Karpas-422 (cell line): ENCODE data around the gene FAM200B. TPM values are rescaled to one million over a fixed set of nuclear protein-coding genes. Genes with fewer than 3 reads are reported as not detected.
A peak's percentile ranks its signal among the peaks of the same experiment; 100 is the strongest.

Experiments
- DNase-seq: peaks from one replicate; pipeline ENCODE4 v3.0.0-alpha.2; 2015
- H2AFZ ChIP-seq: fragments of 200-600 bp; sonication (generic); 2 replicates; pipeline ENCODE4 v1.6.1; 2014; ENCODE audit warnings: antibody characterized with exemption, low read length, mixed read lengths
- H3K27ac ChIP-seq: fragments of 200-600 bp; sonication (generic); 2 replicates; pipeline ENCODE4 v1.5.1; 2014; ENCODE audit warnings: mild to moderate bottlenecking, low read length, moderate library complexity
- H3K27me3 ChIP-seq: fragments of 200-600 bp; sonication (generic); 2 replicates; pipeline ENCODE4 v1.6.1; 2014; ENCODE audit warnings: low read length, mixed read lengths
- H3K36me3 ChIP-seq: fragments of 200-600 bp; sonication (generic); 2 replicates; pipeline ENCODE4 v1.6.1; 2014; ENCODE audit warnings: low read length, mixed read lengths; ENCODE audit not compliant: insufficient read depth
- H3K4me1 ChIP-seq: fragments of 200-600 bp; sonication (generic); 2 replicates; pipeline ENCODE4 v1.6.1; 2014; ENCODE audit warnings: mild to moderate bottlenecking, low read length, mixed read lengths
- H3K4me2 ChIP-seq: fragments of 200-600 bp; sonication (generic); 2 replicates; pipeline ENCODE4 v1.6.1; 2014; ENCODE audit warnings: low read length, low read depth, mild to moderate bottlenecking; ENCODE audit not compliant: poor library complexity, severe bottlenecking
- H3K4me3 ChIP-seq: fragments of 200-600 bp; sonication (generic); 2 replicates; pipeline ENCODE4 v1.5.1; 2014; ENCODE audit warnings: mild to moderate bottlenecking, antibody characterized with exemption, low read length, mixed read lengths
- H3K79me2 ChIP-seq: fragments of 200-600 bp; sonication (generic); 2 replicates; pipeline ENCODE4 v1.6.1; 2014; ENCODE audit warnings: mild to moderate bottlenecking, low read length, mixed read lengths
- H3K9ac ChIP-seq: fragments of 200-600 bp; sonication (generic); 2 replicates; pipeline ENCODE4 v1.6.0; 2014; ENCODE audit warnings: low read length
- H3K9me2 ChIP-seq: fragments of 200-600 bp; sonication (generic), shearing (Covaris generic); replicated peaks from 2 replicates; pipeline ENCODE4 v1.6.0; 2014; ENCODE audit warnings: mild to moderate bottlenecking, low read length, moderate library complexity; ENCODE audit not compliant: insufficient read depth
- H3K9me3 ChIP-seq: fragments of 300-700, 200-600 bp; sonication (generic); 2 replicates; pipeline ENCODE4 v1.6.1; 2014; ENCODE audit warnings: low read length, mixed read lengths
- H4K20me1 ChIP-seq: fragments of 200-600 bp; sonication (generic); 2 replicates; pipeline ENCODE4 v1.6.1; 2014; ENCODE audit warnings: mild to moderate bottlenecking, antibody characterized with exemption, low read length, low read depth; ENCODE audit not compliant: insufficient read depth
- total RNA-seq: library from RNA; depleted of rRNA; stranded (reverse); fragments of >200 nt; shearing (Covaris generic); gene quantifications from 2 replicates; pipeline ENCODE4 v1.2.3, GENCODE V29; 2014; ENCODE audit warnings: low replicate concordance

The FAM200B gene
- total RNA-seq, 1 experiment from 2014 or later = 18.3 TPM

- Histone ChIP-seq H3K79me2 (peaks cover 65% of the 10 kb centered on the region), H2AFZ (peak overlapping the region; percentile 85; the same call in 1 of the 2 replicates)
These were observed 865 bp downstream of the FAM200B start for GRCh38 chr4:15682242-15683142.

GRCh38 chr4:15683143-15683495 lies 1.5 kb downstream of the FAM200B start:
- Histone ChIP-seq H4K20me1 (no peaks in the 10 kb centered on the region), H3K4me3 (peak overlapping the region; percentile 94; the same call in 1 of the 2 replicates), H3K4me2 (peak overlapping the region; percentile 71), H3K4me1 (peaks cover 39% of the 10 kb centered on the region), H3K27ac (no peak overlapping the region), H3K9me2 (no peaks in the 10 kb centered on the region), H3K9ac (no peak overlapping the region), H3K79me2 (peaks cover 59% of the 10 kb centered on the region), H3K27me3 (no peaks in the 10 kb centered on the region), H3K36me3 (peaks cover 28% of the 10 kb centered on the region; the same call in 1 of the 2 replicates), H3K9me3 (no peaks in the 10 kb centered on the region), H2AFZ (no peak overlapping the region)
- no peak for DNase-seq

More at GRCh38 chr4:15682242-15683142, 865 bp downstream of the FAM200B start:
- no peaks in the 10 kb centered on the region for H3K27me3 ChIP-seq
- no peak for DNase-seq
- no peaks in the 10 kb centered on the region for H4K20me1 ChIP-seq
- H3K36me3 ChIP-seq = peaks cover 22% of the 10 kb centered on the region; the same call in 1 of the 2 replicates
- H3K4me3 ChIP-seq = peak overlapping the region; percentile 94
- peak overlapping the region; percentile 71 for H3K4me2 ChIP-seq
- peak overlapping the region; percentile 86 for H3K27ac ChIP-seq
- H3K9me2 ChIP-seq = no peaks in the 10 kb centered on the region
- H3K4me1 ChIP-seq = peaks cover 44% of the 10 kb centered on the region
- H3K9me3 ChIP-seq = no peaks in the 10 kb centered on the region
- H3K9ac ChIP-seq = peak overlapping the region; percentile 93

GRCh38 chr4:15684498-15684897 lies 2.9 kb downstream of the FAM200B start:
- H3K36me3 ChIP-seq = peaks cover 29% of the 10 kb centered on the region; the same call in 1 of the 2 replicates
- H3K4me1 ChIP-seq = peaks cover 25% of the 10 kb centered on the region
- no peaks in the 10 kb centered on the region for H3K9me3 ChIP-seq
- H3K79me2 ChIP-seq = peaks cover 45% of the 10 kb centered on the region
- no peak for DNase-seq
- H2AFZ ChIP-seq = no peak overlapping the region
- H3K4me3 ChIP-seq = no peak overlapping the region
- H4K20me1 ChIP-seq = no peaks in the 10 kb centered on the region
- H3K9ac ChIP-seq = no peak overlapping the region
- H3K27me3 ChIP-seq = no peaks in the 10 kb centered on the region
- H3K27ac ChIP-seq = no peak overlapping the region
- no peaks in the 10 kb centered on the region for H3K9me2 ChIP-seq
- no peak overlapping the region for H3K4me2 ChIP-seq

GRCh38 chr4:15688051-15688450 lies 6.4 kb downstream of the FAM200B start:
- H2AFZ ChIP-seq = no peak overlapping the region

GRCh38 chr4:15689540-15689939 lies 7.9 kb downstream of the FAM200B start:
- no peak for DNase-seq
- Histone ChIP-seq H2AFZ (no peak overlapping the region), H3K27me3 (no peaks in the 10 kb centered on the region), H4K20me1 (no peaks in the 10 kb centered on the region), H3K4me3 (no peak overlapping the region), H3K36me3 (peaks cover 25% of the 10 kb centered on the region; the same call in 1 of the 2 replicates), H3K79me2 (0 out of 2 replicates have a peak, but pooled peaks cover 3% of the 10 kb centered on the region), H3K9ac (no peak overlapping the region), H3K4me2 (no peak overlapping the region), H3K9me3 (no peaks in the 10 kb centered on the region), H3K27ac (no peak overlapping the region), H3K9me2 (no peaks in the 10 kb centered on the region), H3K4me1 (no peaks in the 10 kb centered on the region)

More at GRCh38 chr4:15688051-15688450, 6.4 kb downstream of the FAM200B start:
- peaks cover 15% of the 10 kb centered on the region for H3K79me2 ChIP-seq
- H4K20me1 ChIP-seq = no peaks in the 10 kb centered on the region
- H3K9me3 ChIP-seq = no peaks in the 10 kb centered on the region
- no peak overlapping the region for H3K4me2 ChIP-seq
- peaks cover 29% of the 10 kb centered on the region; the same call in 1 of the 2 replicates for H3K36me3 ChIP-seq
- peaks cover 6% of the 10 kb centered on the region for H3K4me1 ChIP-seq
- H3K4me3 ChIP-seq = no peak overlapping the region
- DNase-seq = no peak
- H3K9ac ChIP-seq = no peak overlapping the region
- H3K27me3 ChIP-seq = no peaks in the 10 kb centered on the region
- no peaks in the 10 kb centered on the region for H3K9me2 ChIP-seq
- no peak overlapping the region for H3K27ac ChIP-seq

GRCh38 chr4:15690020-15690809 lies 8.6 kb downstream of the FAM200B start:
- no peak overlapping the region for H2AFZ ChIP-seq
- H3K79me2 ChIP-seq = no peaks in the 10 kb centered on the region
- DNase-seq = no peak
- no peaks in the 10 kb centered on the region for H3K9me3 ChIP-seq
- no peak overlapping the region for H3K9ac ChIP-seq
- H3K27me3 ChIP-seq = no peaks in the 10 kb centered on the region
- no peak overlapping the region for H3K4me3 ChIP-seq
- H3K27ac ChIP-seq = no peak overlapping the region
- no peaks in the 10 kb centered on the region for H3K4me1 ChIP-seq
- no peaks in the 10 kb centered on the region for H3K9me2 ChIP-seq
- no peaks in the 10 kb centered on the region for H4K20me1 ChIP-seq
- peaks cover 25% of the 10 kb centered on the region; the same call in 1 of the 2 replicates for H3K36me3 ChIP-seq
- no peak overlapping the region for H3K4me2 ChIP-seq

- Histone ChIP-seq H3K4me1 (no peaks in the 10 kb centered on the region), H3K36me3 (peaks cover 15% of the 10 kb centered on the region; the same call in 1 of the 2 replicates), H3K9ac (no peak overlapping the region), H3K27me3 (no peaks in the 10 kb centered on the region), H3K4me2 (no peak overlapping the region), H3K4me3 (no peak overlapping the region), H2AFZ (no peak overlapping the region), H3K27ac (no peak overlapping the region), H3K79me2 (no peaks in the 10 kb centered on the region), H4K20me1 (no peaks in the 10 kb centered on the region), H3K9me2 (no peaks in the 10 kb centered on the region), H3K9me3 (no peaks in the 10 kb centered on the region)
- DNase-seq = no peak
These were observed 9.9 kb downstream of the FAM200B start for GRCh38 chr4:15691346-15692135.
